PFSK-1 (cell line): Measurements from ENCODE around the gene DNAJB1.

Source experiments
- FOXP2 ChIP-seq: optimal IDR thresholded peaks from 2 replicates; pipeline ENCODE3; 2011; ENCODE audit warnings: borderline replicate concordance, control low read depth, inconsistent platforms; ENCODE audit not compliant: insufficient read depth; ENCODE audit errors: extremely low read length, extremely low read depth
- POLR2AphosphoS5 ChIP-seq: IDR thresholded peaks from 2 replicates; pipeline ENCODE4 v1.6.1; 2012; ENCODE audit warnings: low read depth, mild to moderate bottlenecking, control low read depth, low read length, moderate library complexity
- SIN3A ChIP-seq: IDR thresholded peaks from 2 replicates; pipeline ENCODE4 v1.6.1; 2012; ENCODE audit warnings: mild to moderate bottlenecking, low read length, moderate library complexity, borderline replicate concordance; ENCODE audit not compliant: insufficient read depth
- TAF1 ChIP-seq: IDR thresholded peaks from 2 replicates; pipeline ENCODE4 v1.6.1; 2012; ENCODE audit warnings: low read length, control low read depth, borderline replicate concordance; ENCODE audit not compliant: insufficient read depth
- TF ChIP-seq, protein P1 (sequence below), 2 experiments: IDR thresholded peaks; 2 replicates each; pipeline versions ENCODE4 v1.6.1 to v1.8.0; 2011 to 2012; ENCODE audit warnings: low read depth in 2 of 2, low read length in 2 of 2, control low read depth in 1 of 2, inconsistent platforms in 1 of 2, mild to moderate bottlenecking in 1 of 2, moderate library complexity in 1 of 2; ENCODE audit not compliant: insufficient read depth in 1 of 2

DNAJB1 gene

DNA sequence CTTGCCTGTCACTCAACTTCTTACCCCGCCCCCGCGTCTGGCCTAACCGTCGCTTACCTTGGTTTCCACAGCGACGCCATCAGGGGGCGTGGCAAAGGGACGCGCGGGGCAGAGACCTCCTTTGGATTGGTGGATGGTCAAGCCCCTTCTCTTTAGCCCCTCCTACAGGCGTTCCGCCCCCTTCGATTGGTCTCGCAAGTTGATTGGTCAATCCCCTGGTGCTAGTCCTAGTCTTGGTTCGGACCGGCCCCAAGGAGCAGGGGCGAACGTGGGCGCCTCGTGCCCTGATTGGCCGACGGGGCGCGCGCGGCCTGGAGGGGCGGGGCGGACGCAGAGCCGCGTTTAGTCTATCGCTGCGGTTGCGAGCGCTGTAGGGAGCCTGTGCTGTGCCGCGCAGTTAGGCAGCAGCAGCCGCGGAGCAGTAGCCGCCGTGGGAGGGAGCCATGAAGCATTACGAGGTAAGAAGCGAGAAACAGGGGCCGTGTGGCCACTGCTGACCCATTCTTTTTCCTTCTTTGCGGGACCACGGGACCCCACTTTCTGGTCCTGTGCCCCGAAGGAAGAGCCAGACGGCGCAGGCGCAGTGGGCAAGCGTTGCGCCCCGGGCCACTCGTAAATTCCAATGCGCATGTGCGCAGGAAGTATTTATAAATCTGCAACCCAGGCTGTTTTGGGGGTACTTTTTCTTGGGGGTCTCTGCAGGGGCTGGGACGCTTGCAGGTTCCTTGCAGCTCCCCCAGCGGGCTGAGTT is 11.2 kb upstream of the DNAJB1 start, which contains the start of gene TECR:
Gene TECR, plus strand, starts transcription at position 341 of the 751 bp plus-strand sequence. Its CDS starts 103 bp downstream, at position 444.
- TF ChIP-seq FOXP2, result no peak
- TF ChIP-seq, protein P1, sequence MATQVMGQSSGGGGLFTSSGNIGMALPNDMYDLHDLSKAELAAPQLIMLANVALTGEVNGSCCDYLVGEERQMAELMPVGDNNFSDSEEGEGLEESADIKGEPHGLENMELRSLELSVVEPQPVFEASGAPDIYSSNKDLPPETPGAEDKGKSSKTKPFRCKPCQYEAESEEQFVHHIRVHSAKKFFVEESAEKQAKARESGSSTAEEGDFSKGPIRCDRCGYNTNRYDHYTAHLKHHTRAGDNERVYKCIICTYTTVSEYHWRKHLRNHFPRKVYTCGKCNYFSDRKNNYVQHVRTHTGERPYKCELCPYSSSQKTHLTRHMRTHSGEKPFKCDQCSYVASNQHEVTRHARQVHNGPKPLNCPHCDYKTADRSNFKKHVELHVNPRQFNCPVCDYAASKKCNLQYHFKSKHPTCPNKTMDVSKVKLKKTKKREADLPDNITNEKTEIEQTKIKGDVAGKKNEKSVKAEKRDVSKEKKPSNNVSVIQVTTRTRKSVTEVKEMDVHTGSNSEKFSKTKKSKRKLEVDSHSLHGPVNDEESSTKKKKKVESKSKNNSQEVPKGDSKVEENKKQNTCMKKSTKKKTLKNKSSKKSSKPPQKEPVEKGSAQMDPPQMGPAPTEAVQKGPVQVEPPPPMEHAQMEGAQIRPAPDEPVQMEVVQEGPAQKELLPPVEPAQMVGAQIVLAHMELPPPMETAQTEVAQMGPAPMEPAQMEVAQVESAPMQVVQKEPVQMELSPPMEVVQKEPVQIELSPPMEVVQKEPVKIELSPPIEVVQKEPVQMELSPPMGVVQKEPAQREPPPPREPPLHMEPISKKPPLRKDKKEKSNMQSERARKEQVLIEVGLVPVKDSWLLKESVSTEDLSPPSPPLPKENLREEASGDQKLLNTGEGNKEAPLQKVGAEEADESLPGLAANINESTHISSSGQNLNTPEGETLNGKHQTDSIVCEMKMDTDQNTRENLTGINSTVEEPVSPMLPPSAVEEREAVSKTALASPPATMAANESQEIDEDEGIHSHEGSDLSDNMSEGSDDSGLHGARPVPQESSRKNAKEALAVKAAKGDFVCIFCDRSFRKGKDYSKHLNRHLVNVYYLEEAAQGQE (IDR thresholded peaks at IDR 0.05; ENCODE audit: insufficient read depth in 1 of 2, low read depth in 2 of 2, low read length in 2 of 2), result peak in 1 of 2 experiments; percentile 72; a peak in 1 of 4 replicates
- TF ChIP-seq TAF1, result peak; percentile 92; the same call in 1 of the 2 replicates
- peak; percentile 99 for TF ChIP-seq POLR2AphosphoS5

DNA sequence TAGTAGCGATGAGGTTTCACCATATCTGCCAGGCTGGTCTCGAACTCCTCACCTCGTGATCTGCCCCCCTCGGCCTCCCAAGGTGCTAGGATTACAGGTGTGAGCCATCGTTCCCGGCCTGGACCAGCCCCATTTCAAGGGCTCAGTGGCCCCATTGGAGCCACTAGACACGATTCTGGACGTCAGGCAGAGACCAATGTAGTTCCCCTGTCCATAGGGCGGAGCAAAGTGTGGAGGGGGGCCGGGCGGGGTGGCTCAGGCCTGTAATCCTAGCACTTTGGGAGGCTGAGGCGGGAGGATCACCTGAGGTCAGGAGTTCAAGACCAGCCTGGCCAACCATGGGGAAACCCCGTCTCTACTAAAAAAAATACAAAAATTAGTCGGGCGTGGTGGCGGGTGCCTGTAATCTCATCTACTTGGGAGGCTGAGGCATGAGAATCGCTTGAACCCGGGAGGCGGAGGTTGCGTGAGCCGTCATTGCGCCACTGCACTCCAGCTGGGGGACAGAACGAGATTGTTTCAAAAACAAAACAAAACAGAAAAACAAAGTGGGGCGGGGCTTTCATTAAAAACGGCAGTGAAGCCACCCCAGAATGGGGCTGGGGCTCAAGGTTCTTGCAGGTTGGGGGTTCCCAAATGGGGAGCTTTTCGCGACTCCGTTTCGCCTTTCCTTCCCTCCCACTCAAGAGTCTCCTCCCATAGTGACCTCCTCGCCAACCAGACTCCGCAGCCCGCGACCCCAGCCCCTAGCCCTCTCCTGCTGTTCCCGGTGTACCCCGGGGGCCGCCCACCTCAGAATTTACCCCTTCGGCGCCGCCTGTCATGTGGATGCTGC is 10.4 kb upstream of the DNAJB1 start:
- TF ChIP-seq SIN3A (no peak), FOXP2 (no peak), POLR2AphosphoS5 (no peak), TAF1 (no peak)
- TF ChIP-seq, protein P1 (IDR thresholded peaks at IDR 0.05; ENCODE audit: insufficient read depth in 1 of 2, low read depth in 2 of 2, low read length in 2 of 2), result no peak

DNA sequence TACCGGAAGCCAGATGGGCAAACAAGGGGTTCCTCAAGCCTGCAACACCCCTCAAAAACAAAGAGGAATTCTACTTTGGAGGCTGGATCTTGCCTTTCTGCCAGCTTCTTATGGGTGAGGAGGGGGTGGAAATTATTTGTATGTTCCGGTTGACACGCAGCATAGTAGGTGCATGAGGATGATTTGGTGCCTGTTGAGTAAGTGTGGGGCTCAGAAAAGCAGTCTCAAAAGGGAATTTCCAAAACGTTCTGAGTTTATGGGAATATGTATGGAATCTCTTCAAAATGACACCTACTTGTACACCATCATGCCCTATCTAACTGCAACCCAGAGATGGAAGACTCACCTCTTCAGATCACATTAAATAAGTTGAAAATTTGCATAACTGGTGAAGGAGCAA is 8.2 kb upstream of the DNAJB1 start:
- TF ChIP-seq POLR2AphosphoS5 (no peak), FOXP2 (no peak), TAF1 (no peak)
- TF ChIP-seq, protein P1 (IDR thresholded peaks at IDR 0.05; ENCODE audit: insufficient read depth in 1 of 2, low read depth in 2 of 2, low read length in 2 of 2), result no peak

DNA sequence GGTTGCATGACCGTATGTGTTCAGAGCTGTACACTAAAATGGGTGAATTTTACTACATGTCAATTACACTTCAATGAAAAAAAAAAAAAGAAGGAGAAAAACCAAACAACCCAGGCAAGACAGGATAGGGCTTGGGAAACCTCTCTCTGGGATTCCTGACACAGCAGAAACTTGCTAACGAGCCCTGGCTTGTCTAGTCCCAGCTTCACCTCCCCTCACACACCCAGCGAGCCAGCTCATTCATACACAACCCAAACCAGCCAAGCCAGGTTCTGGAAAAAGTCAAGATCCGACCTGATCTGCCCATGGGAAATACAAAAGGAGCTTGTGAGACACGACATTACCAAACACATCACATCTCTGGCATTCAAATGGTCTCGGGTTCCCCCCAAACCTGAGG is 7.5 kb upstream of the DNAJB1 start:
- TF ChIP-seq, protein P1 (IDR thresholded peaks at IDR 0.05; ENCODE audit: insufficient read depth in 1 of 2, low read depth in 2 of 2, low read length in 2 of 2), result no peak
- TF ChIP-seq SIN3A, result no peak
- no peak for TF ChIP-seq TAF1
- TF ChIP-seq FOXP2, result no peak
- TF ChIP-seq POLR2AphosphoS5, result no peak
